GM18873 (cell line): Measurements from ENCODE around the gene ZFPM1.

ENCODE experiments used
- ATAC-seq: cut with Tn5 transposase; IDR thresholded peaks from one replicate; pipeline ENCODE4 v1.9.1; 2021; ENCODE audit warnings: mild to moderate bottlenecking, moderate library complexity, moderate number of reproducible peaks; ENCODE audit not compliant: unreplicated experiment, low FRiP score

The ZFPM1 gene

GRCh38 chr16:88535191-88535856 lies 82.2 kb downstream of the ZFPM1 start:
- ATAC-seq = no peak

DNA sequence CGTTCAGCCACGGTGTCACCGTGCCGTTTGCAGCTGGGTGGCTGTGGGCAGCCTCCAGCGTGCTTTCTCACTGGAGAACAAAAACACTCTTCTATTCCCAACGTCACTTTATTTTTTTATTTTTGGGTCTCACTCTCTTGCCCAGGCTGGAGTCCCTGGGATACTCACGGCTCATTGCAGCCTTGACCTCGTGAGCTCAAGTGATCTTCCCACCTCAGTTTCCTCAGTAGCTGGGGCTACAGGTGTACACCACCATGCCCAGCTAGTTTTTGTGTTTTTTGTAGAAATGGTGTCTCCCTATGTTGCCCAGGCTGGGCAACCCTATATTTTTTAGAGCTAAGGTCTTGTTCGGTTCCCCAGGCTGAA lies 82.8 kb downstream of the ZFPM1 start:
- ATAC-seq = no peak

- ATAC-seq = no peak
These were observed 83.4 kb downstream of the ZFPM1 start for GRCh38 chr16:88536510-88536909.

DNA sequence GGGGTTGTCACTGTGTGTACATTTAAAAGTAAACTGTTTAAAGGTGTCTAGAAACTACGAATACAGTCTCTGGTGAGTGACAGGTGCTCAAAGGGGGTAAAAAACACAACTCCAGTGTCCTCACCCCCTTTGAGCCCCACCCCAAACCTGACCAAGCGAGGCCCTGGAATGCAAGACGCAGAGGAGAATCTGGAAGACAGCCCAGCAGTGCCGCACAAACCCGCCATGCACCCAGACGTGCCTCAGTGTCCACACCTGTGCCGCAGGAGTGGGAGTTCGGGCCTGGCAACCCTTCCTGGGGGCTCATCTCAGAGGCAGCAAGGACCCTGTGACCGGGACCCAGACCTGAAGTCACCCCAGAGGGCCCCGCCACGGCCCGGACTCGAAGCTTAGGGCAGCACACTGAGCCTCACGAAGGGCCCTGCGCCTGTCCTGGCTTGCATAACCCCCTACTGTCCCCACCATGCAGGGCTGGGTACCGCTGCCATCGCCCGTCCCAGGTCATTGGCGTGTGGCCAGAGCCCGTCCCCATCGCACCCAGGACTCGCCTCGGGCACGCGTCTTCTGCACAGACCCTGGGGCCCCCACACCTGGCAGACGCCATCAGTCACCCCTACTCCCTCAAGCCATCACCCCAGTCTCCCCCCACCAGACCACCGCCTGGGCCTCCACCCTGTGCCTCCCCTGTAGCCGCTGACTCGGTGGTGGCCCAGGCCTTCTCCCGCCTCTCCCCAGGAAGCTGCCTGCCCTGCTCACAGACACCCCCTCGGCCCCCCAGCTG lies 84.1 kb downstream of the ZFPM1 start:
- ATAC-seq = no peak

GRCh38 chr16:88537859-88538258 lies 84.8 kb downstream of the ZFPM1 start:
- ATAC-seq = no peak

GRCh38 chr16:88538366-88539060 lies 85.4 kb downstream of the ZFPM1 start:
- no peak for ATAC-seq

DNA sequence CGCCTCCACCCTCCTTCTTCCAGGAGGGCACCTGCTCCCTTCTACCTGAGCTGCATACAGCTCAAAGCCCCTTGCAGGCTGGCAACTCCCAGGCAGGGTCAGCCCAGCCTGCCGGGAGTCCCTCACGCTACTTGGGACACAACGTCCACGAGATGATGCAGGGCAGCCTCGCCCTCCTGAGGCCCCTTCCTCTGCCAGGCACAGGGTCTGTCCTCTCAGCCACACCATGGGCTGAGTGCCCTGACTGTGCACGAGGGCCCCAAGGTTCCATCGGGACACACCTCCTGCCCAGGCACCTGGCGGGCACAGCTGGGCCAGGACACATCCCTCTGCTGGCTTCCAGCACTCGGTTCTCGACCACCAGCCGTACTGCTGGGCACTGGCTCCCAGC lies 86.2 kb downstream of the ZFPM1 start:
- ATAC-seq = no peak

- ATAC-seq = no peak
These were observed 86.7 kb downstream of the ZFPM1 start for GRCh38 chr16:88539652-88540345.

- ATAC-seq = no peak
These were observed 87.4 kb downstream of the ZFPM1 start for GRCh38 chr16:88540346-88540977.

DNA sequence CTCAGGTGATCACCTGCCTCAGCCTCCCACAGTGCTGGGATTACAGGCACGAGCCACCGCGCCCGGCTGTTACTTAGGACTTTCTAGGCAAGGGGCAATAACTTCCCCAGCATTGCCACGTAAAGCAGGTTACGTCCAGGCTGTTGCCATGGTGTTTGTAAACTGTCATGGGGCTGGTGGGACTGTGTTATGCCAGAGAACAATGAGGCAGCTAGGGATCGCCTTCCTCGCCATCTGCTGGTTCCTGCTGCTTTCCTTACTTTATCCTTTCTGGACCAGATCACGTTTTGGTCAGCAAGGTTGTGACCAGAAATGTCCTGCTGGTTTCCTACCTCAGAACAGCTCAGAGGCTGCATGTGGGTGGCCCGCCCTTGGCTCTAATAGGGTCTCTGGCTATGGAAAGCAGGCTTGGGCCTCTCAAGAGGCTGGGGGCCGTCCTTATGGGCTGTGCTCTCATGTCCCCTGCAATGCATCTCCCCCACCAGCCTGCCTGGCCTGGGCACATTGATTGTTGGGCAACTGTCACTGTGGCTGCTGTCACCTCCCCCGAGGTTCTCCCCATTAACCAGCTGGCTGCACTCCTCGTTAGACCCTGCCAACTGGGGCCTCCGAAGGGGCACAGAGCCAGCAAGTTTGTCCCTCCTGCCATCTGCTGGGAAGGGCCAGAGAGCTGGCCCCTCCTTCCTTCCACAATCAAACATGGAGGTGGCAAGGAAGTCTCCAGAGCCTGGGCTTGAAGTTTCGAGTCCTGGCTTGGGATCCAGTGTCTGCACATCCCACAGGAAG lies 88.9 kb downstream of the ZFPM1 start:
- ATAC-seq = no peak

DNA sequence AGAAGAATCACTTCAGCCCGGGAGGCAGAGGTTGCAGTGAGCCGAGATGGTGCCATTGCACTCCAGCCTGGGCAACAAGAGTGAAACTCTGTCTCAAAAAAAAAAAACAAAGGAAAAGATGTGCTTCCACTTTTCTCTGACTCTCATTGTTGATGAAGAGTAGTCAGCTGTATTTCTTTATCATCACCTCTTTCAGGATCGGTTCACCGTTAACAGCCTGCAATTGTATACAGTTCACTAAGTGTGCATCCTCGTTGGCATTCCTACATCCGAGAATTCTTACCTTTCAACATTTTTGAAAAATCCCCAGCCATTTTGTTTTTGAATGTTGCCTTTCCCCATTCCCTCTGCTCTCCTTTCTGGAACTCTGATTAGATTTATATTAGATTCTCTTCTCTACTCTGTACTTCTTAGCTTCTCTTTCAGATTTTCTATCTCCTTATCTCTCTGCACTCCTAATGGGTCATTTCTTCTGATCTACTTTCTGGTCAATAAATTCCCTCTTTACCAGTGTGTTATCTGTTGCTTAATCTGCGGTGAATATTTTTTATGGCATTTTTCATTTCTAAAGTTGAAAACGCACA lies 90.2 kb downstream of the ZFPM1 start:
- ATAC-seq = no peak

DNA sequence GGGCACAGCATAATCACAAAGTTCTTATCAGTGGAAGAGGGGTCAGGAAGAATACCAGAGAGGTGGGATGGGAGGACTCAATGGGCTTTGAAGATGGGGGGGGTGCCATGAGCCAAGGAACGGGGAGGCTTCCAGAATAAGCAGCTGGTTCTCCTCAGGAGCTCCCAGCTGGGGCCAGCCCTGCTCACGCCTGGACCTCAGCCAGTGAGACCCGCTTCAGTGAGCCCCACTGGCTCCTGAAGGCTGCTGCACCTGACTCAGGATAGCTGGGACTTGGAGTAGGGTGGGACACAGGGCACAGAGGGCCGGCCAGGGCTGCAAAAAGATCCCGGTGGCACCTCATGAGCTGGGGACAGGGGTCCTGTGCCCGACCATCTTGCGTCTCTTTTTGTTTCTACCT lies 92.7 kb downstream of the ZFPM1 start:
- no peak for ATAC-seq

- no peak for ATAC-seq
These were observed 95.2 kb downstream of the ZFPM1 start for GRCh38 chr16:88548131-88548874.

DNA sequence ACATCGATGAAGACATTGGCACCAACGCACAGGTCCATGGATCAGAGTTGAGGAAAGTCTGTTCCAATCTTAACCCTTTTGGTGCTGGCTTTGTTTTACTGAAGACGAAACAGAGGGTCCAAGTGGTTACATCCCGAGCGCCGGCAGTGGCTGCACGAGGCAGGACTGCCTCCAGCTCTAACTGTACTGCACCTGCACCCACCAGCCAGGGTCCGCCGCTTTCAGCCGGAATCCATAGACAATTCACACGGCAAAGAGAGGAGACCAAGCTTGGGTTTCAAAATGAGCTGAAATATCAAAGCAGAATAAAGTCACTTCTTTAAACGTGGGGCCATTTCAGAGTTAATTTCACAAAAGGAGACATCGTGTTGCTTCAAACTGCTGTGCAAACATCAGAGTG lies 95.9 kb downstream of the ZFPM1 start:
- ATAC-seq = no peak

DNA sequence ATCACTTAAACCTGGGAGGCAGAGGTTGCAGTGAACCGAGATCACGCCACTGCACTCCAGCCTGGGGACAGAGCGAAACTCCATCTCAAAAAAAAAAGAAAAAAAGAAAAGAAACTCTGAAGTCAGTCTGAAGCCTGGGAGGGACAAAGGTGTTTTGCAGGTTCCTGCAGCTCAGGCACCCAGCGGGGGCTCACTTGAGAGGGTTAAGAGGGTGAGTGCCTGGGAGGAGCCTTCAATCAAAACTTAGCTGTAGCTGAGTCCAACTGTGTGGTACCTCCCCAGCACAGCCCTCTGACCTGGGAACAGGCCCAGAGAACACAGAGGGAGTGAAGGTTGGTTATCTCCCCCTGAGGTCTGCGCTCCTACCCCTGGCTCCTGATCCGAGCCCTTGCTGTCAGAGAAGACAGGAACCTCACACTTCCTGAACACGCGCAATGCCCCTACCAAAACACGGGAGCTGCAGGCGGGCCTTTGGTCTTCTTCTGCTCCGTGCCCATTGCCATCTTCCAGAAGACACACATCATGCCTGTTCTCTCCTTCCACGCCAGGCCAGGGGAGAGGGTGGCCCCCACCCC lies 96.7 kb downstream of the ZFPM1 start:
- no peak for ATAC-seq

- ATAC-seq = no peak
These were observed 97.2 kb downstream of the ZFPM1 start for GRCh38 chr16:88550246-88550661.

DNA sequence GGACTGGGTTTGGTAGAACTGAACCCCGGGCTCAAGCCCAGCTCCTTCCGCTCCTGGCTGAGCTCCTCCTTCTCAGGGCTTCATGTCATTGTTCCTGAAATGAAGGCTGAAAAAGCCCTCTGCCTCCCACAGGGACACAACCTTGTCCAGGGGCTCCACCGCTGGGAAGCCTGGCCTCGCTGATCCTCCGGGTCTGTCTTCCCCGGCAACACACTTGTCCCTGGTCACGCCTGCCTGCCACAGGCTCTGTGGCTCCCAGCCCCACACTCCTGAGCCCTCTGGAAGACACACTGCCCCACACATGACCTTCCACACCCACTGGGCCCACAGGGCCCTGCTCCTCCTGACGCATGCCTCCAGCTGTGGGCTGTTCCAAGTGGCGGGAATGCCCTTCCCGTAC lies 99.1 kb downstream of the ZFPM1 start:
- no peak for ATAC-seq

- ATAC-seq = no peak
These were observed 99.7 kb downstream of the ZFPM1 start for GRCh38 chr16:88552815-88553214.
